ENCODE results near the gene FGG. TPM values are rescaled to one million over a fixed set of nuclear protein-coding genes. Genes with fewer than 3 reads are reported as not detected.

The FGG gene
- polyA plus RNA-seq, 1 experiment = not detected

DNA sequence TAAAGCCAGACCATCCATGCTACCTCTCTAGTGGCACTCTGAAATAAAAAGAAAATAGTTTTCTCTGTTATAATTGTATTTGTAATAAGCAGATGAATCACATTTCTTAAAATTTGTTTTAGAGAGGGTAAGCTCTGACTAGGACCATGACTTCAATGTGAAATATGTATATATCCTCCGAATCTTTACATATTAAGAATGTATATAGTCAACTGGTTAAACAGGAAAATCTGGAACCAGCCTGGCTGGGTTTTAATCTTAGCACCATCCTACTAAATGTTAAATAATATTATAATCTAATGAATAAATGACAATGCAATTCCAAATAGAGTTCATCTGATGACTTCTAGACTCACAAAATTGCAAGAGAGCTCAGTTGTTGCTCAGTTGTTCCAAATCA is 48.1 kb downstream of the FGG start:
- CTCF ChIA-PET = no interaction called here
- no peak for DNase-seq (ENCODE audit: low read depth)
- no peaks in the 10 kb centered on the region for H3K36me3 ChIP-seq (ENCODE audit: control insufficient read depth, insufficient read depth, low read length)
- TF ChIP-seq CTCF (IDR thresholded peaks at IDR 0.05; ENCODE audit: insufficient read depth, low read depth, low read length) = no peak
- H3K4me3 ChIP-seq (ENCODE audit: low read depth, low read length) = no peak overlapping the region
- POLR2A ChIA-PET = no interaction called here
- H3K27me3 ChIP-seq (ENCODE audit: control insufficient read depth, insufficient read depth, low read length) = no peaks in the 10 kb centered on the region

- DNase-seq (ENCODE audit: low read depth) = no peak
- ChIA-PET CTCF (interaction anchor here (0.8 to 1.4 kb wide), 4 partner anchors 9 to 59 kb away, joined by 3 read pairs; partner anchors contain the start of gene PLRG1), POLR2A (interaction anchor here (0.6 kb wide), 1 partner anchor 11 kb away, joined by 3 read pairs; no protein-coding TSS in a partner anchor)
- Histone ChIP-seq H3K4me3 (ENCODE audit: low read depth, low read length) (no peak within 1 kb of the TSS), H3K27me3 (ENCODE audit: control insufficient read depth, insufficient read depth, low read length) (no peaks in the 10 kb centered on the region), H3K36me3 (ENCODE audit: control insufficient read depth, insufficient read depth, low read length) (no peaks in the 10 kb centered on the region)
- TF ChIP-seq CTCF (IDR thresholded peaks at IDR 0.05; ENCODE audit: insufficient read depth, low read depth, low read length) = no peak
These were observed 49.7 kb downstream of the FGG start, which contains the start of gene FGB for GRCh38 chr4:154562697-154563254. Gene FGB (plus strand): TSS chr4:154563011. CDS start chr4:154563019, 8 bp downstream.

DNA sequence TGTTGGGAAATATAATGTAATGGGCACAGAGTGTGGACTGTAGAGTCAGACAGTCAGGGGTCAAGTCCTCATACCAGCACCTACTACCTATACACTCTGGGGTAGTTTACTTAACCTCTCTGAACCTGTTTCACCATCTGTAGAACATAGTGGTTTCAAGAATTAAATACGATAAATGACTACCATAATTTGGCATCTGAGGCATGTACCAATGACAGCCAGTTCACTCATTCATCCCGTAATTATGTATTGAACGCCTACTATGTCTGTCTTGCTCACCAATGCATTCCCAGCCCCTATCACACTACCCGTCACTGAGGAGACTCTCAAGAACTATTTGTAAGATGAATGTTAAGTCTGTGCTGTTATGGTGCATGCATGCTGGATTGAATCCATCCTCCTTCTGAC is 51.6 kb downstream of the FGG start:
- ChIA-PET POLR2A (no interaction called here), CTCF (interaction anchor here (1.0 to 1.6 kb wide), 2 partner anchors 18 to 222 kb away, joined by 3 to 4 read pairs; no protein-coding TSS in a partner anchor)
- Histone ChIP-seq H3K36me3 (ENCODE audit: control insufficient read depth, insufficient read depth, low read length) (no peaks in the 10 kb centered on the region), H3K27me3 (ENCODE audit: control insufficient read depth, insufficient read depth, low read length) (no peaks in the 10 kb centered on the region), H3K4me3 (ENCODE audit: low read depth, low read length) (no peak overlapping the region)
- no peak for DNase-seq (ENCODE audit: low read depth)
- no peak for TF ChIP-seq CTCF (IDR thresholded peaks at IDR 0.05; ENCODE audit: insufficient read depth, low read depth, low read length)

DNA sequence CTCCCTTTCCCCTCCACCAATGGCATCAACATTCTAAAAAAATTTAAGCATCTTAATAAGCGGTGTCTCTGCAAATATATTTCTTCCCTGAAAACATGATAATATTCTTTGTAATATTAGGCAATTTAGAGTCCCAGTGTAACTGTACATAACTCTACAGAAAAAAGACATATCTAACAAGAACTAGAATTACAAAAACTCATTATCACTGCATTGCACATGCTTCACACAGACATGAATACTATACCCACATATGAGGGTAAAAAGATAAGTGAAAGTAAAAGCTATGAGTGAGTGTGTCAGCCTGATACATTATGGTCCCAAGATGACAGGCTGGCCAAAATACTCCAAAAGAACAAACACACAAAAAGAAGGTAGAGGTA is 52.0 kb downstream of the FGG start:
- no peak for DNase-seq (ENCODE audit: low read depth)
- Histone ChIP-seq H3K36me3 (ENCODE audit: control insufficient read depth, insufficient read depth, low read length) (no peaks in the 10 kb centered on the region), H3K4me3 (ENCODE audit: low read depth, low read length) (no peak overlapping the region), H3K27me3 (ENCODE audit: control insufficient read depth, insufficient read depth, low read length) (no peaks in the 10 kb centered on the region)
- POLR2A ChIA-PET = no interaction called here
- CTCF ChIA-PET = interaction anchor here (1.0 to 2.1 kb wide), 3 partner anchors 19 to 222 kb away, joined by 3 to 12 read pairs (median 4); no protein-coding TSS in a partner anchor
- no peak for TF ChIP-seq CTCF (IDR thresholded peaks at IDR 0.05; ENCODE audit: insufficient read depth, low read depth, low read length)

DNA sequence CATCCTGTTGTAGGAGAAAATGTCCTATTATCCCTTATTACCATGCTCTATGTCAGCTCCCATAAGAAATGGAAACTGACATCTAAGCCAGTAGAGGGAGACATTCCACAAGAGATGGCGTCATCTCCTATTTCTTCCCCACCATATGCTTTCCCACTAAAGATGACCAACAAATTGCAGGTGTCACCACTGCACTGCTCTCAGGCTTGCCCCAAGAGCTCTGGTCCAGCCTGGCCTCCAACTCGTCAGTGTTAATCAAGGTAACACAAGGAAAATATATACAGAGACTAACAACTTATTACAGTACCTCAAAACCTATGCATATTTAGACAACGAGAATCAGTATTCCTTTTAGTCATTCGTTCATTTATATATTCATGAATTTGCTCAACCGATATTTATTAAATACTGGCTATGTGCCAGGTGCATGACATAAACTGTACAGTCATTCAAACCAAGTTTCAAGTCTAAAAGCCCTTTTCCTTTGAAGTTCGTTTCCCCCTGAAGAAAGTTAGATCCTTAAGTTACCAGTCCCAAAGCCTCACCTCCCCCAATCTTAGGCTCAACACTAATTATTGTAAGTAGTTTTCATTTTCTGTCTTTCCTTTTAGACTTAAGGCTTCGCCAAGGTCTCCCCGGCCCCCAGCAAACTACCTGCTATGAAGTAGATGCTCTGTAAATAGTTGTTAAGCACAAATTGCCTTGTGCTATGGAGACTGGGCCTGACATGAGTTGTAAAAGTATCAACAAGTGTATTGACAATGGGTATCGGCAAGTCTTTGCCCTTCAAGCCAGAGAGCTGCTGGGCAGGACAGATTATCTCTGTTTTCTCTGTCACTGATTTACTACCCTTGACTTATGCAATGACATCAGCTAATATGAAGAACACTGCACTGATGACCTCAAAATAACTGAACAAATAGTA is 52.7 kb downstream of the FGG start:
- ChIA-PET CTCF (interaction anchor here (0.6 to 4.2 kb wide), 17 partner anchors 9 to 223 kb away, joined by 3 to 46 read pairs (median 4); partner anchors contain the start of gene PLRG1), POLR2A (interaction anchor here (0.6 kb wide), 1 partner anchor 78 kb away, joined by 4 read pairs; no protein-coding TSS in a partner anchor)
- H3K4me3 ChIP-seq (ENCODE audit: low read depth, low read length) = no peak overlapping the region
- H3K36me3 ChIP-seq (ENCODE audit: control insufficient read depth, insufficient read depth, low read length) = no peaks in the 10 kb centered on the region
- no peaks in the 10 kb centered on the region for H3K27me3 ChIP-seq (ENCODE audit: control insufficient read depth, insufficient read depth, low read length)
- no peak for DNase-seq (ENCODE audit: low read depth)
- TF ChIP-seq CTCF (IDR thresholded peaks at IDR 0.05; ENCODE audit: insufficient read depth, low read depth, low read length) = peak; percentile 51

Measured in BJ (cell line).